CD4-positive, alpha-beta T cell (primary cell): ENCODE measurements around the gene PASK. TPM values are rescaled to one million over a fixed set of nuclear protein-coding genes. Genes with fewer than 3 reads are reported as not detected.

Experiments
- ATAC-seq: fragments of 200-7000 bp; cut with Tn5 transposase; one replicate; pipeline ENCODE4 v1.10.0; 2022; ENCODE audit warnings: mild to moderate bottlenecking; ENCODE audit not compliant: poor library complexity
- CTCF ChIA-PET: fragments of 350-600 bp; sonication (Branson Sonifier 250); formaldehyde crosslinking; loops from one replicate; lab custom pipeline; 2021; ENCODE audit warnings: antibody characterized with exemption, inconsistent platforms; lab: Charles Lee
- POLR2A ChIA-PET: fragments of 350-600 bp; sonication (Branson Sonifier 250); formaldehyde crosslinking; loops from one replicate; lab custom pipeline; 2021; ENCODE audit warnings: antibody characterized with exemption, inconsistent platforms; lab: Charles Lee
- DNase-seq, 14 experiments: peaks; one replicate each; pipeline ENCODE4 v3.0.0-alpha.2; 2013 to 2020; ENCODE audit warnings: mixed read lengths in 2 of 14
- H3K27ac ChIP-seq, 2 donors: one replicate each; pipeline versions ENCODE4 v1.5.1 to v1.7.0; 2013; ENCODE audit warnings: low read length in 2 of 2, low read depth in 1 of 2, mild to moderate bottlenecking in 1 of 2
- H3K27me3 ChIP-seq, 2 experiments: 1 replicate in 1 of 2; 2 replicates in 1 of 2; pipeline versions ENCODE4 v1.6.1 to v1.7.0; 2013; ENCODE audit warnings: low read length in 2 of 2, control low read depth in 1 of 2, mild to moderate bottlenecking in 1 of 2, moderate library complexity in 1 of 2; ENCODE audit not compliant: insufficient read depth in 2 of 2, control insufficient read depth in 1 of 2
- H3K36me3 ChIP-seq: one replicate; pipeline ENCODE4 v1.6.1; 2013; ENCODE audit warnings: low read length, control low read depth; ENCODE audit not compliant: insufficient read depth
- H3K4me1 ChIP-seq: one replicate; pipeline ENCODE4 v1.6.1; 2013; ENCODE audit warnings: low read length, control low read depth; ENCODE audit not compliant: insufficient read depth
- H3K4me3 ChIP-seq: one replicate; pipeline ENCODE4 v1.5.1; 2013; ENCODE audit warnings: mild to moderate bottlenecking, low read length, moderate library complexity
- H3K9me3 ChIP-seq, 2 experiments: 1 replicate in 1 of 2; 2 replicates in 1 of 2; pipeline versions ENCODE4 v1.6.1 to v1.7.0; 2013; ENCODE audit warnings: low read length in 2 of 2, mild to moderate bottlenecking in 2 of 2, control low read depth in 1 of 2, moderate library complexity in 1 of 2; ENCODE audit not compliant: control insufficient read depth in 1 of 2, insufficient read depth in 1 of 2
- H3K27ac Mint-ChIP-seq: one replicate; pipeline ENCODE4 v1.8.0; 2020; ENCODE audit warnings: mixed read lengths
- H3K27me3 Mint-ChIP-seq: one replicate; pipeline ENCODE4 v1.8.0; 2021; ENCODE audit warnings: mixed read lengths
- H3K36me3 Mint-ChIP-seq: one replicate; pipeline ENCODE4 v1.8.0; 2021; ENCODE audit warnings: low read depth, mixed read lengths
- H3K4me1 Mint-ChIP-seq: one replicate; pipeline ENCODE4 v1.8.0; 2021; ENCODE audit warnings: low read depth, mixed read lengths
- H3K4me3 Mint-ChIP-seq: one replicate; pipeline ENCODE4 v1.8.0; 2020; ENCODE audit warnings: mild to moderate bottlenecking, mixed read lengths
- H3K9me3 Mint-ChIP-seq: one replicate; pipeline ENCODE4 v1.8.0; 2020; ENCODE audit warnings: mixed read lengths
- CTCF ChIP-seq: fragments of 200-600 bp; IDR thresholded peaks from one replicate; pipeline ENCODE4 v1.8.0; 2022; ENCODE audit warnings: antibody characterized with exemption, mild to moderate bottlenecking
- intact Hi-C, 2 experiments: fragments of 100-400 bp; cut with DNase I in 1 of 2; cut with micrococcal nuclease in 1 of 2; formaldehyde crosslinking; loops; one replicate each; pipeline versions ENCODE4 v1.15.1 to v1.9.0; 2023 to 2025; cut with DNase I, micrococcal nuclease
- total RNA-seq, 174 experiments: library from RNA in 2 of 174; stranded (reverse) in 2 of 174; gene quantifications; one replicate each; pipeline ENCODE4 v1.2.3 and lab custom pipeline; 2021 to 2026

PASK gene
- total RNA-seq, 2 experiments from 2014 or later: 78.0 to 87.9 TPM

GRCh38 chr2:241103176-241103595 is 46.1 kb downstream of the PASK start:
- peaks cover 36% of the 10 kb centered on the region for H3K36me3 ChIP-seq
- peaks cover 83% of the 10 kb centered on the region for H3K4me1 ChIP-seq
- intact Hi-C loops: loop anchor here (2.0 to 10.0 kb wide), 5 partner anchors 46 to 518 kb away; partner anchors contain the start of genes CAPN10 (in 1 of the 2), HDLBP (in 1 of the 2), PASK (in 1 of the 2) and SEPTIN2 (in 1 of the 2)
- H3K36me3 Mint-ChIP-seq: peaks cover 45% of the 10 kb centered on the region
- no peaks in the 10 kb centered on the region for H3K9me3 Mint-ChIP-seq
- no peak for ATAC-seq
- peaks cover 73% of the 10 kb centered on the region for H3K4me1 Mint-ChIP-seq
- ChIA-PET POLR2A (interaction anchor here (1.7 to 4.2 kb wide), 5 partner anchors 9 to 212 kb away, joined by 6 to 73 read pairs (median 16); partner anchors contain the start of genes HDLBP, PASK, PPP1R7 and SEPTIN2), CTCF (interaction anchor here (1.9 kb wide), 1 partner anchor 25 kb away, joined by 6 read pairs; no protein-coding TSS in a partner anchor)
- H3K4me3 Mint-ChIP-seq: peak overlapping the region; percentile 95
- H3K27me3 ChIP-seq: no peaks in the 10 kb centered on the region
- H3K27ac ChIP-seq: peak overlapping the region; percentile 84 to 90
- no peak for DNase-seq
- H3K4me3 ChIP-seq: peak overlapping the region; percentile 65
- H3K9me3 ChIP-seq: peaks cover 0 to 3% of the 10 kb centered on the region in 2 experiments
- peak overlapping the region; percentile 95 for H3K27ac Mint-ChIP-seq
- no peaks in the 10 kb centered on the region for H3K27me3 Mint-ChIP-seq
- no peak for TF ChIP-seq CTCF

GRCh38 chr2:241102239-241102803 is 47.0 kb downstream of the PASK start, which contains the start of gene MTERF4:
Gene MTERF4, minus strand, starts transcription at chr2:241102287. Its CDS starts 14 bp downstream, at chr2:241102273.
- Histone ChIP-seq H3K4me1 (peaks cover 80% of the 10 kb centered on the region), H3K36me3 (peaks cover 40% of the 10 kb centered on the region), H3K9me3 (no peaks in the 10 kb centered on the region), H3K4me3 (peak within 1 kb of the TSS; percentile 65), H3K27ac (peak within 1 kb of the TSS; percentile 84 to 90), H3K27me3 (no peaks in the 10 kb centered on the region)
- POLR2A ChIA-PET: interaction anchor here (0.6 to 4.2 kb wide), 22 partner anchors 9 to 600 kb away, joined by 3 to 73 read pairs (median 4); partner anchors contain the start of genes HDLBP, ING5, PASK and PPP1R7
- peak; percentile 93 for ATAC-seq
- CTCF ChIA-PET: interaction anchor here (1.9 kb wide), 1 partner anchor 24 kb away, joined by 6 read pairs; no protein-coding TSS in a partner anchor
- peak; percentile 79 to 95 (median 88) for DNase-seq
- Mint-ChIP-seq H3K4me1 (peaks cover 73% of the 10 kb centered on the region), H3K27me3 (no peaks in the 10 kb centered on the region), H3K9me3 (no peaks in the 10 kb centered on the region), H3K36me3 (peaks cover 53% of the 10 kb centered on the region), H3K4me3 (peak within 1 kb of the TSS; percentile 95), H3K27ac (peak within 1 kb of the TSS; percentile 95)
- intact Hi-C loops: loop anchor here (1.0 to 10.0 kb wide), 6 partner anchors 46 to 518 kb away; partner anchors contain the start of genes CAPN10 (in 1 of the 2), HDLBP (in 1 of the 2), PASK (in 1 of the 2) and PPP1R7 (in 1 of the 2)
- no peak for TF ChIP-seq CTCF

GRCh38 chr2:241099246-241099645 is 50.0 kb downstream of the PASK start:
- Mint-ChIP-seq H3K27me3 (no peaks in the 10 kb centered on the region), H3K4me3 (peak overlapping the region; percentile 62), H3K9me3 (no peaks in the 10 kb centered on the region), H3K27ac (peak overlapping the region; percentile 95), H3K4me1 (peaks cover 92% of the 10 kb centered on the region), H3K36me3 (peaks cover 83% of the 10 kb centered on the region)
- no peak for DNase-seq
- H3K9me3 ChIP-seq: no peaks in the 10 kb centered on the region
- intact Hi-C loops: loop anchor here in 1 of 2 experiments (5.0 kb wide), 1 partner anchor 118 kb away; no protein-coding TSS in a partner anchor
- ChIA-PET CTCF (no interaction called here), POLR2A (interaction anchor here (0.9 to 1.1 kb wide), 3 partner anchors 9 to 50 kb away, joined by 3 read pairs; partner anchors contain the start of gene PASK)
- ATAC-seq: no peak
- peaks cover 64% of the 10 kb centered on the region for H3K36me3 ChIP-seq
- H3K27ac ChIP-seq: no peak overlapping the region
- peaks cover 82% of the 10 kb centered on the region for H3K4me1 ChIP-seq
- H3K27me3 ChIP-seq: no peaks in the 10 kb centered on the region
- no peak for TF ChIP-seq CTCF
- no peak overlapping the region for H3K4me3 ChIP-seq
